HG03135 (cell line): ENCODE data around the gene RNASEH2A.
"Not testable (repeated sequence)": the region's sequence is repeated elsewhere in the genome, so short reads cannot be mapped to it uniquely, and the experiment has no call there.

ENCODE experiments used
- ATAC-seq: cut with Tn5 transposase; IDR thresholded peaks from one replicate; pipeline ENCODE4 v1.9.1; 2021; ENCODE audit warnings: mild to moderate bottlenecking, moderate library complexity; ENCODE audit not compliant: unreplicated experiment

RNASEH2A gene

GRCh38 chr19:12793290-12794195 is 12.8 kb upstream of the RNASEH2A start:
- peak; percentile 21 for ATAC-seq

GRCh38 chr19:12794196-12794941 is 12.0 kb upstream of the RNASEH2A start:
- ATAC-seq, result no peak

- ATAC-seq, result no peak
Measured at GRCh38 chr19:12794971-12795381, 11.4 kb upstream of the RNASEH2A start.

- ATAC-seq, result no peak
Measured at GRCh38 chr19:12796146-12797071, 10.0 kb upstream of the RNASEH2A start.

GRCh38 chr19:12797141-12797587 is 9.2 kb upstream of the RNASEH2A start:
- no peak for ATAC-seq

- ATAC-seq, result not testable (repeated sequence)
Measured at GRCh38 chr19:12797607-12798006, 8.8 kb upstream of the RNASEH2A start.

GRCh38 chr19:12799742-12800465 is 6.5 kb upstream of the RNASEH2A start:
- no peak for ATAC-seq

GRCh38 chr19:12800466-12800770 is 6.0 kb upstream of the RNASEH2A start:
- ATAC-seq, result no peak

- no peak for ATAC-seq
Measured at GRCh38 chr19:12800923-12801465, 5.4 kb upstream of the RNASEH2A start.

- ATAC-seq, result no peak
Measured at GRCh38 chr19:12801466-12802266, 4.7 kb upstream of the RNASEH2A start, which contains the start of the genes PRDX2 and THSD8. PRDX2 (minus strand) TSS chr19:12801800; CDS start chr19:12801261, 539 bp downstream. THSD8 (plus strand) TSS chr19:12802069; CDS start chr19:12802072, 3 bp downstream.

- no peak for ATAC-seq
Measured at GRCh38 chr19:12802267-12803106, 3.9 kb upstream of the RNASEH2A start.

GRCh38 chr19:12804051-12804450 is 2.3 kb upstream of the RNASEH2A start:
- ATAC-seq, result no peak

GRCh38 chr19:12815088-12815487 is 8.7 kb downstream of the RNASEH2A start:
- ATAC-seq, result no peak

GRCh38 chr19:12817188-12817587 is 10.8 kb downstream of the RNASEH2A start:
- not testable (repeated sequence) for ATAC-seq

- ATAC-seq, result not testable (repeated sequence)
Measured at GRCh38 chr19:12817810-12818209, 11.4 kb downstream of the RNASEH2A start.

- ATAC-seq, result no peak
Measured at GRCh38 chr19:12821761-12822160, 15.4 kb downstream of the RNASEH2A start.

- no peak for ATAC-seq
Measured at GRCh38 chr19:12825254-12826131, 19.1 kb downstream of the RNASEH2A start.
